ENCODE data around the gene SLC9C2. TPM values are rescaled to one million over a fixed set of nuclear protein-coding genes. Genes with fewer than 3 reads are reported as not detected.

SLC9C2 gene
- total and polyA plus RNA-seq, 5 donors from 2014 or later, result not detected

DNA sequence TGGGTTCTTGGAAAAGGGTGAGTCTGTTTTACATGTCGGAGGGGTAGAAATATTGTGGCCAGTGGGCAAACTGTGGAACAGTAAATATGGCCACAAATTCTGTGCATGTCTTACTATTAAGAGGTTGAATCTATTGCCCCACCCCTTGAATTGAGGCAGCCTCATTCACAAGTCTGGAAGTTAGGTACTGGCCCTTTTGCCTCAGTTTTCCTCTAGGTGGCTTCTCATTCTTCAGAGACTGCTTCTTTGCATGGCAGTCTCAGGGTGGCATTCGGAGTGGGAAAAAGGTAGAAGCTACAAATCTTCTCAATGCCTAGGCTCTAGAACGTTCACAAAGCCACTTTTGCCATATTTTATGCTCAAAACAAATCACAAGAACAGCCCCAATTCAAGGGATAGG, 57.2 kb downstream of the SLC9C2 start:
- H3K27me3 ChIP-seq (ENCODE audit: control insufficient read depth, insufficient read depth, low read length), result no peaks in the 10 kb centered on the region

DNA sequence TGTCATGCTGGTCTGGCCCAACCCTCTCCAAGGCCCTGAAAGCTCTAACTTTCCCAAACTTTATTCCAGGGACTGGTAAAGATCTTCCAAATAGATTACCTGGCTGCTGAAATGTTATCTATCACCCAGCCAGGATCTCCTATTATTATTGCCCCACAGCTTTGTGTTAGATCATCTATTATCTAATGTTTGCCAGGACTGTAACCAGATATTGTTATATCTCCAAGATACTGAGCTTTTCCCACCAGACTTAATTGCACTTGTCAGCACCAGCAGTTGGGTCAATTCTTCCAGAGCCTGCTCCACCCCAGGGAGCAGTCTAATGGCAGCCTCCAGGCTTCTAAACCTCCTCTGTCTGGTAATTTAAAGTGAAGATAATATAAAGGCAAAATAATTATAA, 66.6 kb downstream of the SLC9C2 start:
- Mint-ChIP-seq H3K27ac (no peak overlapping the region), H3K27me3 (peaks cover 25% of the 10 kb centered on the region), H3K4me3 (no peak overlapping the region), H3K4me1 (peaks cover 3 to 13% (median 9%) of the 10 kb centered on the region in 4 donors), H3K9me3 (peaks cover 0 to 7% (median 3%) of the 10 kb centered on the region in 7 donors), H3K36me3 (no peaks in the 10 kb centered on the region)
- Histone ChIP-seq H3K4me1 (ENCODE audit: control insufficient read depth, insufficient read depth, low read length, poor library complexity, severe bottlenecking) (no peaks in the 10 kb centered on the region), H3K36me3 (ENCODE audit: control insufficient read depth, insufficient read depth, low read length) (no peaks in the 10 kb centered on the region), H3K9me3 (ENCODE audit: control insufficient read depth in 2 of 2, low read length in 2 of 2) (no peaks in the 10 kb centered on the region), H3K27ac (ENCODE audit: insufficient read depth, low read length, poor library complexity, severe bottlenecking) (no peak overlapping the region), H3K27me3 (ENCODE audit: control insufficient read depth, insufficient read depth, low read length) (no peaks in the 10 kb centered on the region), H3K4me3 (ENCODE audit: low read depth, low read length) (no peak overlapping the region)
- ATAC-seq (ENCODE audit: low read depth in 2 of 2), result no peak
- no peak for DNase-seq

More for the DNA sequence above, 57.2 kb downstream of the SLC9C2 start:
- Mint-ChIP-seq H3K27me3 (peaks cover 9% of the 10 kb centered on the region), H3K36me3 (no peaks in the 10 kb centered on the region), H3K4me1 (peaks cover 5 to 20% (median 6%) of the 10 kb centered on the region in 4 donors), H3K9me3 (peaks cover 0 to 10% (median 3%) of the 10 kb centered on the region in 7 donors), H3K27ac (peak overlapping the region in 1 of 3 donors; percentile 26), H3K4me3 (no peak overlapping the region)
- Histone ChIP-seq H3K4me3 (ENCODE audit: low read depth, low read length) (no peak overlapping the region), H3K4me1 (ENCODE audit: control insufficient read depth, insufficient read depth, low read length, poor library complexity, severe bottlenecking) (peaks cover 13% of the 10 kb centered on the region), H3K36me3 (ENCODE audit: control insufficient read depth, insufficient read depth, low read length) (no peaks in the 10 kb centered on the region), H3K9me3 (ENCODE audit: control insufficient read depth in 2 of 2, low read length in 2 of 2) (no peaks in the 10 kb centered on the region), H3K27ac (ENCODE audit: insufficient read depth, low read length, poor library complexity, severe bottlenecking) (no peak overlapping the region)
- DNase-seq (no peak), ATAC-seq (ENCODE audit: low read depth in 2 of 2) (no peak)

DNA sequence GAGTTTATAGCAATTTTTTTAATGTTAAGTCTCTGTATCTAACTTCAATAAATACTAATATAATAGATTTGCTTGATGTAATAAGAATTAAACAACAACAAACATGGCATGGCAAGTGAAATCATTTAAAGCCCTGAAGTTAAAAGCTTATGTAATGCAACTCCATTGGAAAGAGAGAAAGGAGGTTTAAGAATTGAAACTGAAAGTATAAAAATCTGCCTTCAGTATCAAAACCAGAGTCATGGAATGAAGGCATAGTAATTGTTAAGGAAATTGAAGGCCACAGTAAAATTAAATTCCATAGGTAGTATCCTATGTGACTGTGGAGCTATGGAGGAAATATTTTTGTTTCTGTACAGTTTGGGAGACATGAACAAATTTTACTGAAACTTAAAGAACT, 70.6 kb downstream of the SLC9C2 start:
- H3K4me1 ChIP-seq (ENCODE audit: control insufficient read depth, insufficient read depth, low read length, poor library complexity, severe bottlenecking), result peaks cover 9% of the 10 kb centered on the region
- H3K4me3 Mint-ChIP-seq, result peak overlapping the region in 1 of 4 donors; percentile 39
- DNase-seq (peak in 2 of 3 donors; percentile 8 to 28), ATAC-seq (ENCODE audit: low read depth in 2 of 2) (no peak)
- no peaks in the 10 kb centered on the region for H3K9me3 ChIP-seq (ENCODE audit: control insufficient read depth in 2 of 2, low read length in 2 of 2)
- H3K27me3 Mint-ChIP-seq, result peaks cover 16% of the 10 kb centered on the region
- H3K27ac Mint-ChIP-seq, result peak overlapping the region in 2 of 3 donors; percentile 5 to 36
- no peak overlapping the region for H3K27ac ChIP-seq (ENCODE audit: insufficient read depth, low read length, poor library complexity, severe bottlenecking)
- peak overlapping the region; percentile 29 for H3K4me3 ChIP-seq (ENCODE audit: low read depth, low read length)
- H3K4me1 Mint-ChIP-seq, result peaks cover 11 to 38% (median 15%) of the 10 kb centered on the region in 4 donors
- H3K9me3 Mint-ChIP-seq, result no peaks in the 10 kb centered on the region
- H3K27me3 ChIP-seq (ENCODE audit: control insufficient read depth, insufficient read depth, low read length), result no peaks in the 10 kb centered on the region
- H3K36me3 Mint-ChIP-seq, result no peaks in the 10 kb centered on the region
- no peaks in the 10 kb centered on the region for H3K36me3 ChIP-seq (ENCODE audit: control insufficient read depth, insufficient read depth, low read length)

DNA sequence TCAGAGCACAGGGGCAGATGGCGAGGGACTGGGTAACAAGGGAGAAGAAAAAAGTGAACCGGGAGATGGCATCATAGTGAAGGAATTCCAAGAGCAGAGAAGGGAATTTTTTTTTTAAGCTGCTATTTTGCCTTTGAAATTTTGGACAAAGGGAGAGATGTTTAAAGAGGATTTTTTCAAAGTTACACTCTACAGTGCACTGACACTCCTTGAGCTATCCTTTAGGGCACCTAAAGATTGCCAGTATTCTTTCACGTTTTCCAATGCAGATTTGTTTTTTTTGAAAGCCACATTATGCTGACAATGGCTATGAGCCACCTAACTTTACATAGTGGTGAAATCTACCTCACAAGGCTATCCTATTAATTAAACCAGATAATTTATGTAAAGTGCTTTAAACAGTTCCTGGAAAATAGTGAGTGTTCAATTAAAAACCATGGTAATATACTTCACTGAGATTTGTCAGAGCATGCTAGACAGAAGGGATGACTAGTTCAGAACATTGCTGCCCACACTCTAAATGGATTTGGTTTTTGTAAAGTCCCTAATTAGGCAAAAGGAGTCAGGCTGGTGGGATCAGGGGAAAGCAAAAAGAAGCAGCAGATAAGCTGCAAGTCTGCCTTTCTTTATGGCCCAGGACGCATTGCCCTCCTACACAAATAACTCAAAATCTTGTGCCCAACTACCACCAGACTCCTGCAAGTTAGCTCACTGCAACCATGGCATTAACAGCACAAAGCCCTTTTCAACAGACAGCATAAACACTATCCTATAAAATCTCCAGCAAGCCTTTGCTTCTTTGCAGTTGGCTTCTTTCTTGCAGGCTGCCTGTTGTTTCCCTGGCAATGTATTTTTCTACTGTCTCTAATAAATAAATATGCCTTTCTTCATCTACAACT, 71.8 kb downstream of the SLC9C2 start:
- H3K4me1 ChIP-seq (ENCODE audit: control insufficient read depth, insufficient read depth, low read length, poor library complexity, severe bottlenecking), result peaks cover 9% of the 10 kb centered on the region
- ATAC-seq (ENCODE audit: low read depth in 2 of 2), result no peak
- no peaks in the 10 kb centered on the region for H3K9me3 Mint-ChIP-seq
- peaks cover 11 to 44% (median 16%) of the 10 kb centered on the region in 4 donors for H3K4me1 Mint-ChIP-seq
- no peaks in the 10 kb centered on the region for H3K36me3 ChIP-seq (ENCODE audit: control insufficient read depth, insufficient read depth, low read length)
- H3K27ac ChIP-seq (ENCODE audit: insufficient read depth, low read length, poor library complexity, severe bottlenecking), result no peak overlapping the region
- no peaks in the 10 kb centered on the region for H3K27me3 ChIP-seq (ENCODE audit: control insufficient read depth, insufficient read depth, low read length)
- DNase-seq, result no peak
- H3K27ac Mint-ChIP-seq, result no peak overlapping the region
- no peak overlapping the region for H3K4me3 ChIP-seq (ENCODE audit: low read depth, low read length)
- no peak overlapping the region for H3K4me3 Mint-ChIP-seq
- no peaks in the 10 kb centered on the region for H3K36me3 Mint-ChIP-seq
- no peaks in the 10 kb centered on the region for H3K9me3 ChIP-seq (ENCODE audit: control insufficient read depth in 2 of 2, low read length in 2 of 2)
- H3K27me3 Mint-ChIP-seq, result peaks cover 11% of the 10 kb centered on the region

DNA sequence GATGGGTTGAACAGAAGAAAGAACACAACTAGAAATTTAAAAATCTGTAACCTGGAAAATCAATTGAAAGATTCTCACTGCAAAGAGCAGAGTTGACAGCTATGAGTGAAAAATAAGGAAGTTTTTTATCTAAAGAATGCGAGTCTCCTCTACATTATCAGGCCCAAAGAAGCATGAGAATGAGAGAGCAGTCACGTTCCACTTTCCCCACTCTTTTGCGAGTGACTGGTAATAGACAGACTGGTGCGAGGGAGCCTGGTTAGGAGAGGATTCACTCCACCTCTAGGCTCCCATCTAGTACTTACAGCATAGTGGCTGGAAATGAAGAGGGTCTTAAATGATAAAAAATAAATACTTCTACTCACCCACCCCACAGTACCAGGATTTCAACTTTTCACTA, 73.8 kb downstream of the SLC9C2 start:
- H3K9me3 Mint-ChIP-seq, result no peaks in the 10 kb centered on the region
- no peak for ATAC-seq (ENCODE audit: low read depth in 2 of 2)
- Histone ChIP-seq H3K27me3 (ENCODE audit: control insufficient read depth, insufficient read depth, low read length) (no peaks in the 10 kb centered on the region), H3K27ac (ENCODE audit: insufficient read depth, low read length, poor library complexity, severe bottlenecking) (no peak overlapping the region), H3K4me1 (ENCODE audit: control insufficient read depth, insufficient read depth, low read length, poor library complexity, severe bottlenecking) (peaks cover 9% of the 10 kb centered on the region), H3K36me3 (ENCODE audit: control insufficient read depth, insufficient read depth, low read length) (no peaks in the 10 kb centered on the region), H3K4me3 (ENCODE audit: low read depth, low read length) (no peak overlapping the region), H3K9me3 (ENCODE audit: control insufficient read depth in 2 of 2, low read length in 2 of 2) (no peaks in the 10 kb centered on the region)
- DNase-seq, result no peak
- peaks cover 11% of the 10 kb centered on the region for H3K27me3 Mint-ChIP-seq
- H3K27ac Mint-ChIP-seq, result peak overlapping the region; percentile 1 to 81 (median 79)
- no peaks in the 10 kb centered on the region for H3K36me3 Mint-ChIP-seq
- H3K4me1 Mint-ChIP-seq, result peaks cover 11 to 45% (median 16%) of the 10 kb centered on the region in 4 donors
- H3K4me3 Mint-ChIP-seq, result no peak overlapping the region

DNA sequence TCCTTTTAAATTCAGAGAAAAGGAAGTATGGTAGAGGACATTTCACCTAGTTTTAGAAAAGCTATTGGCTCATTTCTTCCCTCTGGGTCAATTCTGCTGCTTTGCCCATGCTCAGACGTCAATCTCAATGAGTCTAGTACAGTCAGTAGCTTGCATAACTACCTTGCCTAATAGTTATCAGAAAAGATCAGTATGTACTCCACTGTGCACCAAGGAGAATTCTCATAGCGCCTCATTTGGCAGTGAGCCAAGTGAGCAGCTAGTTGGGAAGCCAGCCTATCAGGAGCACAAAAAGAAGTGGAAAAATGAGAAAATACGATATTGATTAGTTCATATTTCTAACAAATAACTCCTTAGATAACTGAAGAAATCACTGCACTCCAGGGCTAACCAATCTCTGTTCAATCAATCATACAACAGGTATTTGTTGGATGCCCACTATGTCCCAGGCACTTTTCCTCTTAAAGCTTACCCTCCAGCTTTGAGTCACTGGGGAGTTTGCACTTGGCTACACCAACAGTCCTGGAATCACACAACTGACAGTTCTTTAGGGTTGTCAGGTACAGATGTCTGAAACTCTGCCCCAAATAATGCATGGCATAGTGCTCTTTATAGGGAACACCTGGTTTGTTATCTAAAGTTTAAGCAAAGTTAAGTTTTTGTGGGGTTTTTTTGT, 75.6 kb downstream of the SLC9C2 start:
- Histone ChIP-seq H3K27ac (ENCODE audit: insufficient read depth, low read length, poor library complexity, severe bottlenecking) (no peak overlapping the region), H3K27me3 (ENCODE audit: control insufficient read depth, insufficient read depth, low read length) (no peaks in the 10 kb centered on the region), H3K9me3 (ENCODE audit: control insufficient read depth in 2 of 2, low read length in 2 of 2) (no peaks in the 10 kb centered on the region), H3K4me3 (ENCODE audit: low read depth, low read length) (no peak overlapping the region), H3K36me3 (ENCODE audit: control insufficient read depth, insufficient read depth, low read length) (no peaks in the 10 kb centered on the region), H3K4me1 (ENCODE audit: control insufficient read depth, insufficient read depth, low read length, poor library complexity, severe bottlenecking) (peaks cover 9% of the 10 kb centered on the region)
- H3K36me3 Mint-ChIP-seq, result no peaks in the 10 kb centered on the region
- H3K27me3 Mint-ChIP-seq, result peaks cover 11% of the 10 kb centered on the region
- no peak overlapping the region for H3K4me3 Mint-ChIP-seq
- H3K9me3 Mint-ChIP-seq, result no peaks in the 10 kb centered on the region
- H3K4me1 Mint-ChIP-seq, result peaks cover 9 to 38% (median 13%) of the 10 kb centered on the region in 4 donors
- no peak for ATAC-seq (ENCODE audit: low read depth in 2 of 2)
- H3K27ac Mint-ChIP-seq, result no peak overlapping the region
- DNase-seq, result no peak

DNA sequence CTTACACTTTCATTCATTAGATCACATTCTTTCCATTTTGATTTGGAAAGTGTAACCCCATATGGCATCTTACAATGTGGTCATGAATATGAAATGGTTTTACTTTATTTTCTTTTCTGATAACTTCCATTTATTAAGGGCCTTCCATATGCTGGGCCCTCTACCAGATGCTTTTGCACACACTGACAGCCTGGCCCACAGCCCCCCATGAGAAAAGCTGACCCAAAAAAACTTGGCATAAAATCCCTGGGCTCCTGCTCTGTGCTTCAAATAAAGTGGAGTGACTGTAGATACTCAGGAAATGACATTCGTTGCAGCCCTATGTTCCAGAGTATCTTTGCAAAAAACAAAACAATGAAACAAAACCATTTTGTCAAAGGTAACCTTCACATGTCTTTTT, 76.9 kb downstream of the SLC9C2 start:
- Histone ChIP-seq H3K27me3 (ENCODE audit: control insufficient read depth, insufficient read depth, low read length) (no peaks in the 10 kb centered on the region), H3K36me3 (ENCODE audit: control insufficient read depth, insufficient read depth, low read length) (no peaks in the 10 kb centered on the region), H3K9me3 (ENCODE audit: control insufficient read depth in 2 of 2, low read length in 2 of 2) (no peaks in the 10 kb centered on the region), H3K27ac (ENCODE audit: insufficient read depth, low read length, poor library complexity, severe bottlenecking) (no peak overlapping the region), H3K4me1 (ENCODE audit: control insufficient read depth, insufficient read depth, low read length, poor library complexity, severe bottlenecking) (peaks cover 9% of the 10 kb centered on the region), H3K4me3 (ENCODE audit: low read depth, low read length) (no peak overlapping the region)
- H3K4me1 Mint-ChIP-seq, result peaks cover 4 to 32% (median 9%) of the 10 kb centered on the region in 4 donors
- H3K4me3 Mint-ChIP-seq, result no peak overlapping the region
- ATAC-seq (ENCODE audit: low read depth in 2 of 2), result no peak
- no peaks in the 10 kb centered on the region for H3K9me3 Mint-ChIP-seq
- H3K27ac Mint-ChIP-seq, result no peak overlapping the region
- H3K36me3 Mint-ChIP-seq, result no peaks in the 10 kb centered on the region
- peaks cover 11% of the 10 kb centered on the region for H3K27me3 Mint-ChIP-seq
- no peak for DNase-seq

Measured in CD4-positive, CD25-positive, alpha-beta regulatory T cell (primary cell).